Stimulated activated CD8-positive, alpha-beta memory T cell treated with anti-CD3 and anti-CD28 coated beads, Interleukin-4, amount 100 ng/mL, for 24 hours (primary cell): ENCODE data around the gene RAMP3.
"Not testable (repeated sequence)": the region's sequence is repeated elsewhere in the genome, so short reads cannot be mapped to it uniquely, and the experiment has no call there.

Experiments used
- DNase-seq: peaks from one replicate; pipeline ENCODE4 v3.0.0-alpha.2; 2020; ENCODE audit warnings: low read depth

Gene RAMP3

DNA sequence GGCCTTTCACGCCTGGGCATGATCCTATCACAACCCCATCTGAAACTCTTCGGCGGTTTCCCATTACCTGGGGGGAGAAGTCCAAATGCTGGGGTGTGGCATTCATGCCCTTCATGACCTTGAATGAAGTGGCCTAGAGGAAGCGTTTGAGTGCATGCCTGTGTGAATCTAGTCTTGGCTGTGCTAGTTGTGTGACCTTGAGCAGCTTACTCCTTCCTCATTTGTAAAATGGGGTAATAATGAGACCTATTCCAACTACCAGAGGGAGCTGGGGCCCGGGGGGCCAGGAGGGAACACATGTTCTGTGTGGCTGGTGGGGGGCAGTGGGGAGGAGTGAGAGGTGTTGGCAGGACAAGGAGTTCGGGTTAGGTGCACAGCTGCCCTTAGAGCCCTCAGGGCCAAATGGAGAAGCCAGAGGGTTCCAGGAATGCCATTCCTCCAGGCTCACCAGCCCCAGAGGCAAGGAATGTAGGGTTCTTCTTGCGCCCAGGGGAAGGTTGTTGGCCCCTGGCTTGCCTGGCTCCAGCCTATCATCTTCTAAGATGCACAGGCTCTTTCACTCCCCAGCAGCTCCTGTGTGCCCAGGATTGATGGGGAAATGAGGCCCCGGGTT lies 24.8 kb upstream of the RAMP3 start:
- DNase-seq: no peak

DNA sequence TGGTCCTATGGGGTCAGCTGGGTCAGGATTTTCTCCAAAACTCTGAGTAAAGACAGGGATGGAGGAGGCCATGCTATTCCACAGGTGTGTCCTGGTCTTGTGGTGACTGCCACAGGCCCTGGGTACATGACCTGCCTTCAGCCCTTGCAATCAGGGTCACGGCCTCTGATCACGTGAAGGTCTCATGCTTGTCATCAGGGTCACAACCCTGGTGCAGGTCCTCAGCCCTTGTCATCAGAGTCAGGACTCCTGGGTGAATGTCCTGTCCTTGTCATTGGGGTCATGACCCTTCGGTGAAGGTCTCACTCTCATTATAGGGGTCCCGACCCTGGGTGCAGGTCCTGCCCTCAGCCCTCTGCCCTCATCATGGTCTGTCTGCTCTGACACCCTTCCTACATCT lies 24.2 kb upstream of the RAMP3 start:
- DNase-seq: no peak

DNA sequence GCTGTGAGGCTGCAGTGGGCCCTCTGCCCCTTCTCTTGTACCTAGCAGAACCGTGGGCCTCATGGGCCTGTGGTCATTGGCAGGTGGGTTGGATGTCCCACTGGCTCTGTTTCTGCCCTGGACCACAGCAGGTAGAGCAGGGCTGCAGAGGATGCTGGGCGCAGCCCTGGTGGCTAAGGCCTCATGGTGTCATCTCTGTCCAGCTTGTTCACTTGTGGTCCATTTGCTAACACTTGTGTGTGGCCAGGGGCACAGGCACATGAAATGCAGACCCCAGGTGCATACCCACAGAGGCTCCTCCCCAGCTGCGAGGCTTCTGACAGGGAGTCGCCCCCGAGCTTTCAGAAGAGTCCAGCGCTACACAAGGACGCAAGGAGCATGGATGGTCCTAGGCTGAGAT lies 23.7 kb upstream of the RAMP3 start:
- no peak for DNase-seq

DNA sequence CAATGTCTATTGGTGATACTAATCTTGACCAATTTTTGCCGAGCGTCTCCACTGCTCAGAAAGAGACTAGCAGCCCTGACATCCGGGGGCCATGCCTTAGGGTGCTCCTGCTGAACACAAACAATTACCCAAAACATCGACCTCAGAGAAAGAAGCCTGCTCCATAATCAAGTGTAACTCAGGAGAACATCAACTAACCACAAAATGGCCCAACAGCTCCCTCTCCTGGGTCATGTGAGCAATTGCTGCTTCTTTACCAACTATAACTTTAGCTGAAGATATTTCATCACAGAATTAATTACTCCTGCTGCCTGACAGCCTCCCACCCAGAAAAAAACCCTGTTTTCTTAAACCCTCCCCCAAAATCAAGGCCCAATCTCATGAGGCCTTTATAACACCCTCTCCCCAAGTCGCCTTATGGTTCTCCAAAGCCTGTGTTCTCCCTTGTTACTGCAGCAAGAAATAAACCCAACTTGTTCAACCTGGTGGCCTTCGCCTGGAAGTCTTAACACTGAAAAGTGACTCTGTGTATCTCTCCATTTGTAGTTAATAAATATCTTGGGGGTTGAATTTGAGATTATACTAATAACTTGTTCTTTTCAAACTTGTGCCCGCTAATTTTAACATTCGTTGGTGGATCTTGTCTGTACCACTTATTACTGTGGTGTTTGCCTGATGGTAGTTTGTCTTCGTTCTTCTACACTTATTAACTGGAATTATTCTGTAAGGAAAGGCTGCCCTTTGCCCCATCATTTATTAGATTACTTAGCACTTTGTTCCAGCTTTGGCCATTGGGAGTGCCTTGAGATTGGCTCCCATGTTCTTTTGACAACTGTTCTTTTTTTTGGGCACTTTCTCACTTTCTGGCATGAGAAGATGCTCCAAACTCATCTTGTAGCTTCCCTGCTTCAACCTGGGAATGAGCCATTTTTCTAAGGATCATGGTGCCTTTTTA lies 21.2 kb upstream of the RAMP3 start:
- peak; percentile 25 for DNase-seq

DNA sequence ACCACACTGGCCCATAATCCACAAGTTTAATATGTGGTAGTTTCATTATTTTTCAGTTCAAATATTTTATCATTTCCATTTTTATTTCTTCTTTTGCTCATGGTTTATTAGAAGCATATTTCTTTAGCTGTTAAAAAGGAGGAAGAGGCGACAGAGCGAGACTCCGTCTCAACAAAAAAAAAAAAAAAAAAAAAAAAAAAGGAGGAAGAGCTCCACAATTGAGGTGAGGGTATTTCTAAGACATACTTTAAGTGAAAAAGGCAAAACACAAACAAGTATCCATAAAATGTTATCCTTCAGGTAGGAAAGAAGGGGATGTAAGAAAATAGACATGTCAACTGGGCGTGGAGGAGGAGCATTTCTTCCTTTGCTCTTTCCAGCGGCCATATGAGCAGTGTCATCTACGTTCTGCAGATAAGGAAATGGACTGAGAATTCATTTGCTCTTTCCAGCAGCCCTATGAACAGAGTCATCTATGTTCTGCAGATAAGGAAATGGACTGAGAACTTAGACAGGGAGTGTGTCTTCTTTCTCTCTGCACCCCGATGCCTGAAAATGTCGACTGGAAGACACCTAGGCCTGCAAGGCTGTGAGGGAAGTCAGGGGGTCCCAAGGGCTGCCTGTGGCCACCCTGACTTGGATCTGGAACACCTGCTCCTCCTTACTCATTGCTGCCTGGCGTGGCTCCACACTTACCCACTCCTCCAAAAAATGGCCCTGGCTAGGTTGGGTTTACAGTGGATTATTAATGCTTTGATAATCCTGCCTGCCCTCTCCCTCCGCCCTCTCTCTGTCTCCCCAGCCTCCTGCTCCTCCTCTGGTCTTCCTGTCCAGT lies 18.9 kb upstream of the RAMP3 start:
- no peak for DNase-seq

DNA sequence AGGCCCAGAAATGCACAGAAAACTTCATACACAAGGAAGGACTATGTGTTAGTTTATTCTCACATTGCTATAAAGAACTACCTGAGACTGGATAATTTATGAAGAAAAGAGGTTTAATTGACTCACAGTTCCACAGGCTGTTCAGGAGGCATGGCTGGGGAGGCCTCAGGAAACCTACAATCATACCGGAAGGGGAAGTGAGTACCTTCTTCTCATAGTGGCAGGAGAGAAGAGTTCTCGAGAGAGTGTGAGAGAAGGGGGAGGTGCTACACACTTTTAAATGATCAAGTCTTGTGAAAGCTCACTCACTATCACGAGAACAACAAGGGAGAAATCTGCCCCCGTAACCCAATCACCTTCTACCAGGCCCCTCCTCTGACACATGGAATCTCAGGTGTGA lies 16.8 kb upstream of the RAMP3 start:
- DNase-seq: no peak

DNA sequence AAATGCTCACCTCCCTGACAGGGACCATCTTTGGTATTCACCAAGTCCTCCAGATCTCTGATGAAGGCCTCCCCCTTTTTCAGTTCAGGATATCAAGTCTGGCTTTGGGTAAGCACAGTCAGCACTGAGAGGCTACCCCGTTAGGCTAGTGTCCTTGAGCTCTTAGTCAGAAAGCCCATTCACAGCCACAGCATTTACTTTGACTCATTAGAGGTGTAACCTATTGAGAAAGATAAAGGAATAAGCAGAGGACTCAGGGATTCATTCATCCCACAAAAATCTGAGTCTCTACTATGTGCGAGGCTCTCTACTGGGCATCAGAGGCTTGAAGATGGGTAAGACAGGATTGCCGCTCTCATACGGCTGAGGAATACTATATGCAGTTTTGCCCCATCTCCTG lies 14.0 kb upstream of the RAMP3 start:
- no peak for DNase-seq

DNA sequence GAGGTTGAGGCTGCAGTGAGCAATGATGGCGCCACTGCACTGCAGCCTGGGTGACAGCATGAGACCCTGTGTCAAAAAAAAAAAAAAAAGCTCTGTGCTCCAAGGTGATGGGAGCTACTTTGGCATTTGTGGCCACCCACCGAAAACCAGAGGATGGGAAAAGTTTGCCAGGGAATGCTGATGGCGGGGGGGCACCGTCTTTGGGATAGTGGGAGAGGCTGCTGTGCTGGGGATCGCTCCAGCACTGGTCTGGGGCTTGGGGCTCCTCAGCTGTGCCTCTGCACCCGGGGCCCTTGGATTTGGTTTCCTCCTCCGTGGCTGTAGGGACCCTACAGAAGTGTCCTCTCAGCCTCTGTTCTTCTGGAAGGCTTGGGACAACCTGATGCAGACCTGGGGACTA lies 11.7 kb upstream of the RAMP3 start:
- no peak for DNase-seq

DNA sequence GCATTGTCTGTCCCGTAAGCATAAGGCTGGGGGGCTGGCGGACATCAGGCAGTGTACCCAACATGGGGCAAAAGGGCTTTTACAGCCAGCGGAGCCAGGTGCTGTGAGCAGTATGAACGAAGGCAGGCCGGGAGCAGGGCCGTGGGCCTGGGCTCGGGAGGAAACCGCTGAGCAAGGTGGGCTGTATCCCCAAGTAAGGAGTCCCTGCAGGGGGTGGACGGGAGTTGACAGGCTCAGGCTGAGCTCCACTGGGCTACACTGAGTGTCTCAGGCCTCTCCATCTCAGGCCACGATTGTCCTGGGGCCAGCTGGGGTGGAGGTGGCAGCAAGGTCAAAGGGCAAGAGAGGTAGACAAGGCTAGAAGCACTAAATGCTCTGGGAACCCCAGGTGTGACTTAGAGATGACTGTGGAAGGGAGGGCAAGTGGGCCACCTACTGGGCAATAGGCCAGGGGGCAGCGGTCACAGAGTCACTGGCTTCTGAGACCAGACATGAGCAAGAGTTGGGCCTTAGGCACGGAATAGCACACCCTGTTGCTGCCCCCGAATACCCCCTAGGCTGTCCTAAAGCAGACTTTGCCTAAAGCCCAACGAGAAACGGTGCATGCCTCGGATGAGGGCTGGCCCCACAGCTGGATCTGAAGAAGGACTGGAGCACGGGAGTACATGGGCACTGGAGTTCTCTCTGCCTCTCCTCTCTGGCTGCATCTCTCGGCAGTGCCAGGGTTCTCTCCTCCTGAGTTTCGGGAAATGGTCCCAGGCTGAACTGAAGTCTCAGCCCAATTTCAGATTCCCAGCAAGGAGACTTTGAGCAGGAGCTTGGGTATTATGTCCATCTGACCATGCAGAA lies 10.8 kb upstream of the RAMP3 start:
- no peak for DNase-seq

DNA sequence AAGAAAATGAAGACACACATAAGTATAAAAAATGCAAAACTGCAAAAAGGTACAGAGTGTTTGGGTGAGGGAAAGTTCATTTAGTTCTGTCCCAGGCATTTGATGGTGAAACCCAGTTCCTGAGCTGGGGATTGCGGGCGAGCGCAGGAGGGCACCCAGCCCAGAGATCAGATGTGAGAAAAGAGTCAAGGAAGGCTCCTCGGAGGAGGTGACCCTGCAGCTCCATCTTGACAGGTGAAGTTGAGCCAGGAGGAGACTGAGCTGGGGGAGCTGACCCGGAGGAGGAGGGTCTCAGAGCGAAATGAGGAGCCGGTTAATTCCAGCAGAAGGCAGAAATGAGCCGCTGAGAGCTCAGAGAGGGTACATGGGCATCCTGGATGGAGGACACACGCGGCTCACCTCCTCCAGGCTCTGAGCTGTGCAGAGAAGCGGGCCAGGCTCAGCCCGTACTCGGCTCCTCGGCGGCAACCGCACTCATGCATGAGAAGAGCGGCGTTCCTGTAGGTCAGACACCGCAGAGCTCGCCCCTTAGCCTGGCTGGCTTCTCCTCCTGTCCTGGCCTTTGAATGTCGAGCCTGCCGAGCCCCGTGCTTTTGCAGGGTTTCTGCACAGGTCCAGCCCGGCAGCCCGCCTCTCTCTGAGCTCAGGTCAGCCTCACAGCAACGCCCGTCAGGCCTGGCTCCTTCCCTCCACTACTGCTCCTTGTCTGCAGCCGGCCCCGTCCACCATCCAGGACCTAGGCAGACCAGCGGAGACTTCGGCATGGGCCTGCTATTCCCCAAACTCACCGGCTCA lies 9.5 kb upstream of the RAMP3 start:
- DNase-seq: no peak

DNA sequence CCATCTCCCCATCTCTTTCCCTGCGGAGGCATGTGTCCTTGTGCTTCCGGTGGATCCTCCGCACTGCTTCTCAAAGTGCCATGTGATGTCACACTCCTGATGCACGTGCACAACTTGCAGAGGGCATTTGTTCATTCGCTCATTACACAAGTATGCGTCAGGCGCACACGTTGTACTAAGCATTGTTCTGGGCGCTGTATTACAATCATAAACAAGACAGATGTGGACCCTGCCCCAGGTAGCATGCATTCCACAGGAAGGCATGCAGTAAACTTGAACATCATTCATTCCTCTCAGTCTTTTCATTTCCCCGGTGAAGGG lies 9.0 kb upstream of the RAMP3 start:
- no peak for DNase-seq

DNA sequence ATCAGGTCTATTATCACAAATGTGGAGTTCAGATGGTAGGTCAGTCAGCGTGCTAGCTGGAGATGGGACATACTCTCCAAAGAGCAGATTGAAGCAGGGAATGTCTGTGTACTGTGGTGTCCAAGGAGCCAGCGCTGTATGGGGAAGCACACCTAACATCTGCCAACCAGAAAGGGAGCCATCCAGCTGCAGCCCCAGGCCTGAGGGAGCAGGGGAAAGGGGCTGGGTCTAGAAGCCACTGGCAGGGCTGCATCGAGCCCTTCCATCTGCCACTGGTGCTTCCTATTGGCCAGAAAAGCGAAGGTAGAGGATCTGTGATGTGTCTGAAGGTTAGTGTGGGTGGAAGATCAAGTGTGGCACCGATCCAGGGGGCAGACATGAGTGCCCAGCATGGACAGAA lies 8.0 kb upstream of the RAMP3 start:
- DNase-seq: no peak

DNA sequence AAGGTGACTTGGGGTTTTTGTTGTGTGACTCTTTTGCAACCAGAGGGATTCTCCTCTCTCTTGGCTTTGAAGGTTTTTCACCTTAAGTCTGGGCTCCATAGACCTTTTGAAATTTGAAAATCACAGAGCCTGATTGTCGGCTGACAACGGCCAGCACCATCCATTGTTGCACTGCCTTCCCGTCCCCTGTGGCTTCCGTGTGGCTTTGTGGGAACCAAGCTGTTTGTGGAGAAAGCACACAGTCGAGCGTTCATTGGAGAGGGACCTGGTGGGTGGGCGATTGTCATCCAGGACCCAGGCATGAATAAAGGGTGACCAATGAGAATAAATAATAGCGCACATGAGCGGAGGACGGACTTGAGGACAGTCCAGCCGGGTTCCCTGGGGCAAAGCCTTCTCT lies 7.4 kb upstream of the RAMP3 start:
- DNase-seq: no peak

DNA sequence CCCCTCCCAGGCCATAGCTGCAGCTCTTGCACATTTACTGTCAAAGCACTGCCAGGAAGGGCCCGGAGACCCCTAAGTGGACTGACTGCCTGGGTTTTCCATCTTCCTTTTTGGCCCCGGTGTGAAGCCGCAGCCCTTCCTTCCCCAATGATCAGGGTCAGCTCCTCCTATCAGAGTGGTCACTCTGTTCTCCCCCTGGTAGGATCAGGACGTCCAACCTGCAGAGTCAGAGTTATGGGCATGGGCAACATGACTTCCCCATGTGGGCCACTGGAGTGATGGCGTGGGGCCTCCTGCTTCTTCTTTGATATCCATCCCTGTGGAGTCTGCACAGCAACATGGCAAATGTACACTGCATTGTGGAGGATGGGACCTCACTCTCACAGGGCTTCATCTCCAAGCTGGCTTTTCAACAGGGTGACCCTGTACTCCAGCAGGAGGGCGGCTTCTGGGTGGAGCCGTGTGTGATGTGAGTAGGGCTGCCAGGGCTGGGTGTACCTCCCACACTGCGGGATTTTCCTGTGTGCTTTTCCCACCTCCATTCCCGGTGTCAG lies 6.4 kb upstream of the RAMP3 start:
- DNase-seq: no peak

DNA sequence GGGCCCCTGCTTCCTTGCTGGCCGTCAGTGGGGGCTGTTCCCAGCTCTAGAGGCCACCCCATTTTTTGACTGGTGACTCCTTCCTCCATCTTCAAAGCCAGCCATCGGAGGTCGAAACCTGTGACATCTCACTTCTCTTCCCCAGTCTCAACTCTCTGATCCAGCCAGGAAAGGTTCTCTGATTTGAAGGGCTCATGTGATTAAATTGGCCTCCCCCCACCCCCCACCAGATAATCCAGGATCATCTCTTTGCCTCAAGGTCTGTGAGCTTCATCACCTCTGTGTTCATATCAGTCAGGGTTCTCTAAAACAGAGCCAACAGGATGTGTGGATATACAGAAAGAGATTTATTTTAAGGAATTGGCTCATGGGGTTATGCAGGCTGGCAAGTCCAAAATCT lies 5.6 kb upstream of the RAMP3 start:
- no peak for DNase-seq

DNA sequence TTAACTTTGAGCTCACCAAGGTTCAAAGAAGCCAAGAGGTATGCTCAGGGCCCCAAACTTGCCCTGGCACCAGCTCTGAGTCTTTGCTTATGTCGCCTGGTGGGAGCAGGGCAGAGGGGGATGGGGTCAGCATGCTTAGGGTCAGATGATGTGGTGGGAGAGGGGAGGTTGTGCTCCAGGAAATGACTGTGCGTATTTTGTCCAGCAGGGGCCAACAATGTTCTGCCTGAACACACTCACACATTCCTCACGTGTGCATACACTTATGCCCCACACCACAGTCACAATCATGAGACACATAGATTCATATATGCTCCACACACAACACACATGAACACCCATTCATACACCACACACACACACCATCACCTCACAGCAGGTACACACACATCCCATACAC lies 4.4 kb upstream of the RAMP3 start:
- DNase-seq: no peak

DNA sequence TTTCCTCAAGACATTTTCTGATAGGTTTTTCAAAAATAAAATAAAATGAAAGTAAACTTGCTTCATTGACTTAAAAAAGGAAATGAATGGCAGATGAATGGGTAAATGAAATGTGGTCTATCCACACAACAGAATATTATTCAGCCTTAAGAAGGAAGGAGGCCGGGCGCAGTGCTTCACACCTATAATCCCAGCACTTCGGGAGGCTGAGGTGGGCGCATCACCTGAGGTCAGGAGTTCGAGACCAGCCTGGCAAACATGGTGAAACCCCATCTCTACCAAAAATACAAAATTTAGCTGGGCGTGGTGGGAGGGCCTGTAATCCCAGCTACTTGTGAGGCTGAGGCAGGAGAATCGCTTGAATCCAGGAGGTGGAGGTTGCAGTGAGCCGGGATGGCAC lies 3.7 kb upstream of the RAMP3 start:
- not testable (repeated sequence) for DNase-seq

DNA sequence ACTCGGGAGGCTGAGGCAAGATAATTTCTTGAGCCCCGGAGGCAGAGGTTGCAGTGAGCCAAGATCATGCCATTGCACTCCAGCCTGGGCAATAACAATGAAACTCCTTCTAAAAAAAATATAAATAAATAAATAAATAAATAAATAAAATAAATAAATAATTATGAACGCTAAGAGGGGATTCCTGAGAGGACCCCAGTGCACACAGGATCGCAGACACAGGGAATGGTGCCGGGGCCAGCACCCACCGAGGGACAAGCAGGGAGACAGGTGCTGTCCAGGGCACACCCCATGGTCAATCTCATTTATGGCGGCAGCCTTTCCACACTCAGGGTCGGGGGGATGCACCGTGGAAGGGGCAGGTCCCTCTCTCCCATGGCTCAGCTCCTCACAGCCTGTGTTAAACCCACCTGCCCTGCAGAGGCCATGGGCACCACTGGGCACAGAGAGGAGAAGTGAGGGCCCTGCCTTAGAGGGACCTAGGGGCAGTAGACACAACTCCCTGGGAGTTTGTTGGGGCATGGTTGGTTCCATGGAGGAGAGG lies 2.2 kb upstream of the RAMP3 start:
- DNase-seq: no peak

DNA sequence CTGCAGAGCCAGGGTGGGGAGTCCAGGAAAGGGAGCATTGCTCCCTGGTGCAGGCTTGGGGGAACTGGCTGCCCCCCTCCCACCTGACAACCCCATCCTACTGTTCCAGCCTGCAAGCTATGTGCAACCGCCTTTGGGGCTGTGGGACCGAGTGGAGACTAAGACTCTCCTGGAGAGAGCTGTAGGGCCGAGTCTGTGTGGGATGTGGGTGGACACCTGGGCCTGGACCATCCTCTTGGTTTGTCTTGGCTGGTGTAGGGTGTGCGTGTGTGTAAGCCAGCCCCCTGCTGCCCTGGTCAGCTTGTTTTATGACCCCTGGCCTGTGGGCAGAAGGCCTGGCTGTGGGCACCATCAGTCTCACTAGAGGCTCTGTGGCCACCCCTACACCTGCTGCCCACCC lies 1.6 kb upstream of the RAMP3 start:
- no peak for DNase-seq

DNA sequence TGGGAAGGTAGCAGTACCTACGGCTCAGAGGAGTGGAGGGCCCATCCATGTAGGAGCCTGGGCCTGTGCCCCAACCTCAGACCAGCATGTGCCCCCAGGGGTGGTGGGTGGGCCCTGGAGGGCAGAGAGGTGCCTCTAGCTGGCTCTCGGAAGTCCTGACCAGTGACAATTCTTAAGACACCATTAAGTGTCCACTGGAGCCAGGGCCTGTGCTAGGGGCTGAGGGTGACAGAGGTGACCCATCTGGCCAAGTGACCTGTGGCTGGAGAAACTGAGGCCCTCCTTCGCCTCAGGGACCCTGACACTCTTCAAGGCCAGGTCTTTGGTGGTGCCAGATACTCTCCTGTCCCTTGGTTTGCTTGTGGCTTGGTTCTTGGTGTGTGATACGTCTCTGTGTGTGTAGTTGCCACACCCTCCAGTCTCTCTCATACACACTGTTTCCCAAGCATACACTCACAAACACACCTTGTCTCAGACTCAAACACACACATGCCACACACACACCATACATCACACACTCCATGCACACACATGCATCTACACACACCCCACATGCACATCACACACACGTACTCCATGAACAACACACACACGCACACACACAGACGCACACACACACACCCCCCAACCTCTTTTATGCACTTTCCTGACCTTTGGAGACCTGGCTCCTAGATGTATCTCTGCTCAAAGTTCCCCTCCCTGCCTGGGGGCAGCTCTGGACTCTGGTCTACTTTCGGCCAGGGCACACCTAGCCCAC lies 897 bp upstream of the RAMP3 start:
- DNase-seq: no peak
